GM12878 (cell line): Measurements from ENCODE around the gene KIR3DL3. TPM values are rescaled to one million over a fixed set of nuclear protein-coding genes. Genes with fewer than 3 reads are reported as not detected.
"Not testable (repeated sequence)": the region's sequence is repeated elsewhere in the genome, so short reads cannot be mapped to it uniquely, and the experiment has no call there.

Experiments
- ATAC-seq: fragments of 200-7000 bp; cut with Tn5 transposase; 3 replicates; pipeline ENCODE4 v1.9.1; 2020; ENCODE audit warnings: mild to moderate bottlenecking, moderate library complexity
- BruUV-seq: library from RNA; stranded (reverse); fragments of 400-500 nt; replicated peaks from 2 replicates; lab custom pipeline; 2021; lab: Mats Ljungman, UMichigan
- CTCF ChIA-PET: fragments of 300-600 bp; sonication (Branson Sonifier 250); formaldehyde crosslinking; extraction: SDS; loops from one replicate; lab custom pipeline; 2021; ENCODE audit warnings: inconsistent platforms; lab: Yijun Ruan, JAX
- POLR2A ChIA-PET: fragments of 350-600 bp; formaldehyde crosslinking; extraction: SDS; loops from one replicate; lab custom pipeline; 2021; ENCODE audit warnings: inconsistent platforms; lab: Charles Lee
- RAD21 ChIA-PET: fragments of 300-600 bp; sonication (Branson Sonifier 250); formaldehyde crosslinking; loops from one replicate; lab custom pipeline; 2023; ENCODE audit warnings: antibody characterized with exemption; ENCODE audit not compliant: unreplicated experiment; lab: Charles Lee
- SMC1A ChIA-PET: fragments of 300-600 bp; sonication (Branson Sonifier 250); formaldehyde crosslinking; loops from one replicate; lab custom pipeline; 2023; ENCODE audit not compliant: unreplicated experiment, uncharacterized antibody; lab: Charles Lee
- DNase-seq: peaks from one replicate; pipeline ENCODE4 v3.0.0-alpha.2; 2011; ENCODE audit warnings: low read depth, low spot score
- FAIRE-seq: peaks from 3 replicates; lab custom pipeline; 2011; peaks lifted over from hg19 to GRCh38; lab: Jason Lieb, UNC
- H2AFZ ChIP-seq: 2 replicates; pipeline ENCODE4 v1.6.0; 2011; ENCODE audit warnings: low read depth, low read length, control low read depth; ENCODE audit not compliant: control insufficient read depth
- H3K27ac ChIP-seq: 2 replicates; pipeline ENCODE4 v1.5.1; 2011; ENCODE audit warnings: control low read depth; ENCODE audit not compliant: control insufficient read depth, insufficient read depth
- H3K27me3 ChIP-seq, 2 experiments: replicated peaks in 1 of 2; 2 replicates each; pipeline versions ENCODE4 v1.6.0 to v1.6.1; 2011; ENCODE audit warnings: low read length in 1 of 2; ENCODE audit not compliant: control insufficient read depth in 2 of 2, insufficient read depth in 2 of 2
- H3K36me3 ChIP-seq, 2 experiments: 2 replicates each; pipeline ENCODE4 v1.5.1; 2011; ENCODE audit warnings: low read length in 1 of 2; ENCODE audit not compliant: control insufficient read depth in 2 of 2, insufficient read depth in 2 of 2
- H3K4me1 ChIP-seq: 2 replicates; pipeline ENCODE4 v1.6.1; 2011; ENCODE audit warnings: mild to moderate bottlenecking, low read length, moderate library complexity, mixed read lengths; ENCODE audit not compliant: control insufficient read depth, insufficient read depth
- H3K4me2 ChIP-seq: 2 replicates; pipeline ENCODE4 v1.6.0; 2011; ENCODE audit warnings: control low read depth; ENCODE audit not compliant: control insufficient read depth, insufficient read depth
- H3K4me3 ChIP-seq: fragments of 200-600 bp; sonication (generic); 2 replicates; pipeline ENCODE4 v1.5.1; 2016
- H3K79me2 ChIP-seq: 2 replicates; pipeline ENCODE4 v1.6.0; 2011; ENCODE audit warnings: low read length; ENCODE audit not compliant: control insufficient read depth, insufficient read depth
- H3K9ac ChIP-seq: 2 replicates; pipeline ENCODE4 v1.8.0; 2011; ENCODE audit warnings: low read length, control low read depth, mixed read lengths; ENCODE audit not compliant: control insufficient read depth, insufficient read depth
- H3K9me3 ChIP-seq: replicated peaks from 3 replicates; pipeline ENCODE4 v1.5.1; 2011; ENCODE audit warnings: mild to moderate bottlenecking, low read length; ENCODE audit not compliant: control insufficient read depth, insufficient read depth
- H4K20me1 ChIP-seq: 2 replicates; pipeline ENCODE4 v1.6.0; 2011; ENCODE audit not compliant: control insufficient read depth, insufficient read depth
- CTCF ChIP-seq, 3 experiments: IDR thresholded peaks in 2 of 3; conservative IDR thresholded peaks in 1 of 3; 2 replicates each; pipeline ENCODE4 v1.5.1; 2011; ENCODE audit warnings: low read depth in 3 of 3, low read length in 3 of 3, mild to moderate bottlenecking in 3 of 3, control low read depth in 2 of 3, moderate library complexity in 2 of 3, inconsistent platforms in 1 of 3, mixed read lengths in 1 of 3; ENCODE audit not compliant: control insufficient read depth in 2 of 3, insufficient read depth in 1 of 3; ENCODE audit errors: extremely low read depth in 1 of 3
- EED ChIP-seq: sonication (generic); IDR thresholded peaks from 2 replicates; pipeline ENCODE4 v1.6.1; 2016; ENCODE audit warnings: antibody characterized with exemption, low read depth
- IKZF2 ChIP-seq, 2 experiments: fragments of 450-650 bp; IDR thresholded peaks; 2 replicates each; pipeline ENCODE4 v1.6.1; 2017; ENCODE audit warnings: mild to moderate bottlenecking in 2 of 2, moderate library complexity in 2 of 2
- JUNB ChIP-seq: IDR thresholded peaks from 2 replicates; pipeline ENCODE4 v1.6.1; 2016; ENCODE audit warnings: antibody characterized with exemption, mild to moderate bottlenecking
- KDM1A ChIP-seq: fragments of 200-600 bp; sonication (generic); IDR thresholded peaks from 2 replicates; pipeline ENCODE4 v1.6.1; 2016; ENCODE audit warnings: borderline replicate concordance
- LARP7 ChIP-seq: fragments of 450-650 bp; IDR thresholded peaks from 2 replicates; pipeline ENCODE4 v1.6.1; 2017; ENCODE audit warnings: mild to moderate bottlenecking
- NR2F1 ChIP-seq: fragments of 450-650 bp; conservative IDR thresholded peaks from 2 replicates; pipeline ENCODE4 v1.6.1; 2017; ENCODE audit warnings: mild to moderate bottlenecking
- PBX3 ChIP-seq: IDR thresholded peaks from 2 replicates; pipeline ENCODE4 v1.6.1; 2011; ENCODE audit warnings: mild to moderate bottlenecking, low read depth, low read length, moderate library complexity; ENCODE audit not compliant: insufficient replicate concordance
- SIX5 ChIP-seq: IDR thresholded peaks from 2 replicates; pipeline ENCODE4 v1.6.1; 2011; ENCODE audit warnings: mild to moderate bottlenecking, low read depth, low read length, moderate library complexity; ENCODE audit not compliant: severe bottlenecking
- TCF12 ChIP-seq: IDR thresholded peaks from 2 replicates; pipeline ENCODE4 v1.6.1; 2011; ENCODE audit warnings: low read depth, mild to moderate bottlenecking, low read length
- WGBS: methylation state at CpG from one replicate; pipeline ENCODE4 v1.1.6; 2016; ENCODE audit warnings: low lambda C conversion rate; ENCODE audit not compliant: insufficient replicate concordance, insufficient coverage; ENCODE audit errors: missing lambda C conversion rate; 5-methylcytosine and 5-hydroxymethylcytosine counted together
- in situ Hi-C: fragments of 300-500 bp; cut with MboI; formaldehyde crosslinking; loops from 9 replicates; pipeline ENCODE4 v1.14.3; 2018; ENCODE audit warnings: mixed read lengths
- intact Hi-C: fragments of 100-400 bp; cut with micrococcal nuclease; formaldehyde crosslinking; loops from one replicate; pipeline ENCODE4 v1.14.2; 2022; ENCODE audit not compliant: unreplicated experiment
- polyA plus RNA-seq, 11 experiments: library from polyadenylated mRNA; depleted of rRNA in 4 of 11; unstranded in 6 of 11; stranded (reverse) in 5 of 11; fragments of >200 nt; fragmentation: Nextera tagmentation in 4 of 11; fragmentation: Illumina TruSeq in 1 of 11; extraction: Ambion mirVana in 4 of 11; extraction: Trizol in 1 of 11; gene quantifications; 1 replicate in 1 of 11; 2 replicates in 10 of 11; pipeline versions ENCODE4 v1.2.1 to v1.2.3, GENCODE V29; 2011 to 2016; ENCODE audit warnings: inconsistent platforms in 2 of 11, missing spikeins in 2 of 11, low read depth in 1 of 11
- total RNA-seq, 4 experiments: library from RNA; depleted of rRNA in 3 of 4; stranded (reverse); fragments of >200 nt in 3 of 4; fragmentation: Illumina TruSeq in 1 of 4; extraction: Trizol in 1 of 4; gene quantifications; 2 replicates each; pipeline versions ENCODE4 v1.2.1 to v1.2.3, GENCODE V29; 2013 to 2021

The KIR3DL3 gene
- total and polyA plus RNA-seq, 10 of the 15 experiments (the other 5 are each of a cell fraction or from before 2014, with no cell fraction given): not detected

GRCh38 chr19:54731191-54731590 is 6.9 kb downstream of the KIR3DL3 start (continued):
- no peak for TF ChIP-seq PBX3
- TF ChIP-seq IKZF2 (IDR thresholded peaks at IDR 0.05): no peak
- TF ChIP-seq, all 136 proteins: peak for 0

- RAD21 ChIA-PET, H3K4me1 ChIP-seq, H3K9ac ChIP-seq, H3K27me3 ChIP-seq, H4K20me1 ChIP-seq, DNase-seq, H3K79me2 ChIP-seq, CTCF ChIA-PET, H3K4me3 ChIP-seq, H3K36me3 ChIP-seq, ATAC-seq, SMC1A ChIA-PET, POLR2A ChIA-PET, FAIRE-seq, H3K27ac ChIP-seq, H3K4me2 ChIP-seq, BruUV-seq, H3K9me3 ChIP-seq, H2AFZ ChIP-seq: not testable (repeated sequence)
- WGBS: 59% methylated on average over 16 of the region's 16 CpGs
- intact Hi-C loops (loop anchor here (2.0 kb wide), 1 partner anchor 110 kb away; no protein-coding TSS in a partner anchor), in situ Hi-C loops (loop anchor here (5.0 kb wide), 1 partner anchor 109 kb away; no protein-coding TSS in a partner anchor)
Observed at GRCh38 chr19:54738306-54738705, 14.1 kb downstream of the KIR3DL3 start, which contains the start of gene KIR2DL3. KIR2DL3 (plus strand) TSS chr19:54738513; CDS start chr19:54738546, 33 bp downstream.

- Histone ChIP-seq H4K20me1 (no peaks in the 10 kb centered on the region), H2AFZ (no peak overlapping the region), H3K4me2 (no peak overlapping the region), H3K4me3 (no peak overlapping the region), H3K4me1 (no peaks in the 10 kb centered on the region), H3K9me3 (no peaks in the 10 kb centered on the region), H3K79me2 (no peaks in the 10 kb centered on the region), H3K36me3 (no peaks in the 10 kb centered on the region), H3K9ac (no peak overlapping the region), H3K27ac (no peak overlapping the region), H3K27me3 (no peaks in the 10 kb centered on the region)
- no TSS peak for BruUV-seq
- ChIA-PET CTCF (no interaction called here), POLR2A (no interaction called here), SMC1A (no interaction called here), RAD21 (no interaction called here)
- no peak for ATAC-seq
- no peak for FAIRE-seq
- intact Hi-C loops: loop anchor here (2.0 kb wide), 1 partner anchor 110 kb away; no protein-coding TSS in a partner anchor
- WGBS: 24% methylated on average over 1 of the region's 1 CpG
- DNase-seq: no peak
- TF ChIP-seq CTCF (IDR thresholded peaks at IDR 0.05 in 2 of 3, conservative IDR thresholded peaks at IDR 0.05 in 1 of 3; ENCODE audit: control insufficient read depth in 2 of 3, extremely low read depth in 1 of 3, insufficient read depth in 1 of 3, low read depth in 3 of 3, low read length in 3 of 3): no peak
- TF ChIP-seq KDM1A: no peak
- TF ChIP-seq NR2F1: no peak
- TF ChIP-seq EED: no peak
- TF ChIP-seq LARP7: no peak
- no peak for TF ChIP-seq SIX5
- no peak for TF ChIP-seq JUNB
- no peak for TF ChIP-seq TCF12
- in situ Hi-C loops: loop anchor here (5.0 kb wide), 1 partner anchor 109 kb away; no protein-coding TSS in a partner anchor
Observed at GRCh38 chr19:54738715-54739114, 14.5 kb downstream of the KIR3DL3 start.
